Coronary artery (tissue), 2 donors: Measurements from ENCODE around the gene TSNAXIP1.

Source experiments
- DNase-seq: peaks from one replicate; pipeline ENCODE4 v3.0.0-alpha.2; 2017; ENCODE audit warnings: low spot score
- H3K27ac ChIP-seq, 2 donors: fragments of 200-600 bp; sonication (generic); one replicate each; pipeline ENCODE4 v1.5.1; 2016 to 2019
- H3K4me3 ChIP-seq: fragments of 200-600 bp; sonication (generic); 2 replicates; pipeline ENCODE4 v1.5.1; 2016; ENCODE audit warnings: mild to moderate bottlenecking, moderate library complexity
- CTCF ChIP-seq: fragments of 200-600 bp; sonication (generic); IDR thresholded peaks from one replicate; pipeline ENCODE4 v1.5.1; 2019; ENCODE audit warnings: antibody characterized with exemption

Gene TSNAXIP1

GRCh38 chr16:67763066-67763465, 43.6 kb upstream of the TSNAXIP1 start:
- Histone ChIP-seq H3K27ac (no peak overlapping the region), H3K4me3 (no peak overlapping the region)
- no peak for TF ChIP-seq CTCF
- DNase-seq, result no peak

GRCh38 chr16:67764158-67764667, 42.5 kb upstream of the TSNAXIP1 start:
- no peak for TF ChIP-seq CTCF
- no peak overlapping the region for H3K4me3 ChIP-seq
- no peak overlapping the region for H3K27ac ChIP-seq
- DNase-seq, result no peak

GRCh38 chr16:67766291-67766690, 40.4 kb upstream of the TSNAXIP1 start:
- no peak overlapping the region for H3K4me3 ChIP-seq
- no peak for DNase-seq
- H3K27ac ChIP-seq, result no peak overlapping the region
- TF ChIP-seq CTCF, result no peak

- no peak overlapping the region for H3K4me3 ChIP-seq
- DNase-seq, result no peak
- no peak overlapping the region for H3K27ac ChIP-seq
- no peak for TF ChIP-seq CTCF
Measured at GRCh38 chr16:67767953-67768352, 38.7 kb upstream of the TSNAXIP1 start.

GRCh38 chr16:67770346-67770991, 36.2 kb upstream of the TSNAXIP1 start:
- Histone ChIP-seq H3K4me3 (no peak overlapping the region), H3K27ac (no peak overlapping the region)
- no peak for DNase-seq
- TF ChIP-seq CTCF, result no peak

- TF ChIP-seq CTCF, result no peak
- DNase-seq, result no peak
- peak overlapping the region in 1 of 2 donors; percentile 6 for H3K27ac ChIP-seq
Measured at GRCh38 chr16:67773099-67773498, 33.6 kb upstream of the TSNAXIP1 start.

More at GRCh38 chr16:67773099-67773498, 33.6 kb upstream of the TSNAXIP1 start:
- H3K4me3 ChIP-seq, result no peak overlapping the region
